Effector memory CD8-positive, alpha-beta T cell (primary cell): ENCODE data around the gene PIGM.

Source experiments
- ATAC-seq: fragments of 150-1000 bp; cut with Tn5 transposase; replicated peaks from 2 replicates; pipeline ENCODE4 v1.10.0; 2021; ENCODE audit warnings: mild to moderate bottlenecking, moderate library complexity
- DNase-seq, 3 experiments: peaks; one replicate each; pipeline ENCODE4 v3.0.0; 2021
- H3K27ac Mint-ChIP-seq, 2 donors: one replicate each; pipeline ENCODE4 v1.8.0; 2022; ENCODE audit warnings: mild to moderate bottlenecking in 2 of 2, mixed read lengths in 2 of 2, moderate library complexity in 2 of 2
- H3K27me3 Mint-ChIP-seq, 2 donors: one replicate each; pipeline ENCODE4 v1.8.0; 2022; ENCODE audit warnings: mixed read lengths in 2 of 2
- H3K36me3 Mint-ChIP-seq: one replicate; pipeline ENCODE4 v1.8.0; 2022; ENCODE audit warnings: mild to moderate bottlenecking, moderate library complexity, mixed read lengths; ENCODE audit not compliant: insufficient read depth
- H3K4me1 Mint-ChIP-seq, 2 donors: one replicate each; pipeline ENCODE4 v1.8.0; 2022; ENCODE audit warnings: low read depth in 2 of 2, mixed read lengths in 2 of 2
- H3K4me3 Mint-ChIP-seq, 2 donors: one replicate each; pipeline ENCODE4 v1.8.0; 2022; ENCODE audit warnings: mild to moderate bottlenecking in 2 of 2, mixed read lengths in 2 of 2, moderate library complexity in 2 of 2
- H3K9me3 Mint-ChIP-seq, 2 donors: one replicate each; pipeline ENCODE4 v1.8.0; 2022; ENCODE audit warnings: mixed read lengths in 2 of 2

The PIGM gene

DNA sequence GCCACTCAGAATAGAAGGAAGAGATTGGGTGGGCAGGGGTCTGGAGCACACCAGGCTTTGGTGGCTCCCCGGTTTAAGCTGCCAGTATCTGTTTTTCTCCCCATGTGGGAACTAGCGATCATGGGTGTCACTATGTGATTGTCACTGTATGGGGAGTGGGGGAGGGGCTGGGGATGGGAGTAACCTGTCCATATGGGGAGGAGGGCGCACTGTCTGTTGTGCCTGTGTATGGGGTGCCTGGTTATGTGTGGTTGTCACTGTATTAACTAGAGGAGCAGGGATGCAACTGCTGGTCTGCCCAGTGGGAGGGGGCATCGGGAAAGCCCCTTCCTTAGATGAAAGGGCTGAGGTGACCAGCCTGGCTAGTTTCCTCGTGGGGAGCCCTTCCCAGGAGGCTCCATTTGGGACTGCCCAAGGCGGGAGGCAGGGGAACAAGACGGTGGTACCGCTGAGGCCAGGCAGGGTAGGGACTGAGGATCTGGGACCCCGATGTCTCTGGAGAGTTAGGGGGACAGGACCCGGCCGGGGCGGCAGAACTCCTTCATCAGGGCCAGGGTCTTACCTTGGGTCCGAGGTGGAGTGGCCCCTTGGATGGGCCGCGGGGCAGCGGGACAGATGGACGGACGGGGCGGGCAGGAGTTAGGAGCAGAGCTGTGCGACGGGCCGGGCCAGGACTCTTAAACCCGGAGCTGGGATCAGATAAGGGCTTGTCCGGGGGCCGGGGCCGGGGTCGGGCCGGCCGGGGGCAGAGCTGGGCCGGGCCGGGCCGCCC, 37.9 kb upstream of the PIGM start, which contains the start of gene KCNJ10:
Gene KCNJ10, minus strand, starts transcription at position 701 of the 772 bp plus-strand sequence. CDS start 27,628 bp downstream, outside the sequence.
- DNase-seq (no peak), ATAC-seq (no peak)
- H3K36me3 Mint-ChIP-seq, result peaks cover 4% of the 10 kb centered on the region
- H3K4me1 Mint-ChIP-seq, result peaks cover 10 to 11% of the 10 kb centered on the region in 2 donors
- H3K9me3 Mint-ChIP-seq, result no peaks in the 10 kb centered on the region
- H3K27me3 Mint-ChIP-seq, result peaks cover 63 to 93% of the 10 kb centered on the region in 2 donors
- H3K27ac Mint-ChIP-seq, result peak within 1 kb of the TSS in 1 of 2 donors; percentile 19
- H3K4me3 Mint-ChIP-seq, result peak within 1 kb of the TSS; percentile 84 to 86

DNA sequence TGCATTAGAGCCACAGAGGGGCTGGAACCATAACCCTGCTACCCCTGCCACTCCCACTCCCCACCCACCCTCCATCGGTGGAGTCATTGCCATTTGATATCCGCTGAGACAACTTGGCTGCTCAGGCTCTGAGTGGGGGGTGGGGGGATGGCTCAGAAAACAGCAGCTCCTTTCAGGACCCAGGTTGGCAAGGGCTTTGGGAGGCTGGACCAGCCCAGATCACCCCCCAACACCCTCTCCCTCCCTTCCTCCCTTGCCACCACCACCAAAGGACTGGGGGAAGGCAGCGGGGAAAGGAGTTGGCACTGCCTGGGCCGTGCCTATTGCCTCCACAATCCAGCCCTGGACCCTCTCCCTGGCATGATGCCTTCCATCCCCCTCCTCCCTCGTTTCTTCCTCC, 36.4 kb upstream of the PIGM start:
- Mint-ChIP-seq H3K27ac (no peak overlapping the region), H3K9me3 (no peaks in the 10 kb centered on the region), H3K36me3 (peaks cover 4% of the 10 kb centered on the region), H3K27me3 (peaks cover 59 to 87% of the 10 kb centered on the region in 2 donors), H3K4me1 (peaks cover 10 to 11% of the 10 kb centered on the region in 2 donors), H3K4me3 (no peak overlapping the region)
- DNase-seq (no peak), ATAC-seq (no peak)

- Mint-ChIP-seq H3K4me1 (peaks cover 10 to 11% of the 10 kb centered on the region in 2 donors), H3K27me3 (peaks cover 51 to 87% of the 10 kb centered on the region in 2 donors), H3K36me3 (peaks cover 4% of the 10 kb centered on the region), H3K27ac (no peak overlapping the region), H3K4me3 (no peak overlapping the region), H3K9me3 (no peaks in the 10 kb centered on the region)
- DNase-seq, result no peak
- no peak for ATAC-seq
These were observed 35.3 kb upstream of the PIGM start for GRCh38 chr1:160066829-160067745.

DNA sequence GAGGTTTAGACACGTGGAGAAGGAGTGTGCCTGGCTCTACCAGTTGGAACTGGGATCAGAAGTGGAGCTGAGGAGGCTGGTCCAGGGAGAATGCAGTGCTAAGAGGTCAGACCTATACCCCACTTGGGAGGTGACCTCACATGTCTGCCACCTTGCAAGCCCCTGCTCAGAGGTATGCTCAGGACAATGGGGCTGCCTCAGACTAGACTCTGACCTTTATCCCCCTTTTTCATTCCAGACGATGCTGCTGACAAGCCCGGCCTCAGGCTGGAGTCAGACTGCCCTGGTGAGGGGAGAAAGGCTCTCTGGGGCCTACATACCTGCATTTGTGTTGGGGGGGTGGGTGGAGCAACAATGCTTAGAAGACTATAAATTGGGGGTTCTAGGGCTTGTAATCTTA, 33.0 kb upstream of the PIGM start:
- Mint-ChIP-seq H3K27me3 (peaks cover 31 to 87% of the 10 kb centered on the region in 2 donors), H3K27ac (no peak overlapping the region), H3K36me3 (peaks cover 3% of the 10 kb centered on the region), H3K9me3 (no peaks in the 10 kb centered on the region), H3K4me1 (peaks cover 2 to 3% of the 10 kb centered on the region in 2 donors), H3K4me3 (no peak overlapping the region)
- ATAC-seq (no peak), DNase-seq (no peak)

- peaks cover 31 to 87% of the 10 kb centered on the region in 2 donors for H3K27me3 Mint-ChIP-seq
These were observed 32.4 kb upstream of the PIGM start for GRCh38 chr1:160064164-160064563.

GRCh38 chr1:160063176-160063575, 31.4 kb upstream of the PIGM start:
- Mint-ChIP-seq H3K4me1 (no peaks in the 10 kb centered on the region), H3K27me3 (peaks cover 31 to 86% of the 10 kb centered on the region in 2 donors), H3K9me3 (no peaks in the 10 kb centered on the region), H3K27ac (peak overlapping the region in 1 of 2 donors; percentile 31), H3K36me3 (peaks cover 6% of the 10 kb centered on the region), H3K4me3 (no peak overlapping the region)
- ATAC-seq (no peak), DNase-seq (no peak)

More at GRCh38 chr1:160064164-160064563, 32.4 kb upstream of the PIGM start:
- no peak overlapping the region for H3K27ac Mint-ChIP-seq
- peaks cover 3% of the 10 kb centered on the region for H3K36me3 Mint-ChIP-seq
- H3K9me3 Mint-ChIP-seq, result no peaks in the 10 kb centered on the region
- H3K4me1 Mint-ChIP-seq, result no peaks in the 10 kb centered on the region
- ATAC-seq (no peak), DNase-seq (no peak)
- H3K4me3 Mint-ChIP-seq, result no peak overlapping the region

- Mint-ChIP-seq H3K9me3 (no peaks in the 10 kb centered on the region), H3K27ac (no peak overlapping the region), H3K36me3 (peaks cover 6% of the 10 kb centered on the region), H3K27me3 (peaks cover 33 to 86% of the 10 kb centered on the region in 2 donors), H3K4me1 (no peaks in the 10 kb centered on the region), H3K4me3 (no peak overlapping the region)
- DNase-seq (no peak), ATAC-seq (no peak)
These were observed 30.4 kb upstream of the PIGM start for GRCh38 chr1:160062230-160062532.

DNA sequence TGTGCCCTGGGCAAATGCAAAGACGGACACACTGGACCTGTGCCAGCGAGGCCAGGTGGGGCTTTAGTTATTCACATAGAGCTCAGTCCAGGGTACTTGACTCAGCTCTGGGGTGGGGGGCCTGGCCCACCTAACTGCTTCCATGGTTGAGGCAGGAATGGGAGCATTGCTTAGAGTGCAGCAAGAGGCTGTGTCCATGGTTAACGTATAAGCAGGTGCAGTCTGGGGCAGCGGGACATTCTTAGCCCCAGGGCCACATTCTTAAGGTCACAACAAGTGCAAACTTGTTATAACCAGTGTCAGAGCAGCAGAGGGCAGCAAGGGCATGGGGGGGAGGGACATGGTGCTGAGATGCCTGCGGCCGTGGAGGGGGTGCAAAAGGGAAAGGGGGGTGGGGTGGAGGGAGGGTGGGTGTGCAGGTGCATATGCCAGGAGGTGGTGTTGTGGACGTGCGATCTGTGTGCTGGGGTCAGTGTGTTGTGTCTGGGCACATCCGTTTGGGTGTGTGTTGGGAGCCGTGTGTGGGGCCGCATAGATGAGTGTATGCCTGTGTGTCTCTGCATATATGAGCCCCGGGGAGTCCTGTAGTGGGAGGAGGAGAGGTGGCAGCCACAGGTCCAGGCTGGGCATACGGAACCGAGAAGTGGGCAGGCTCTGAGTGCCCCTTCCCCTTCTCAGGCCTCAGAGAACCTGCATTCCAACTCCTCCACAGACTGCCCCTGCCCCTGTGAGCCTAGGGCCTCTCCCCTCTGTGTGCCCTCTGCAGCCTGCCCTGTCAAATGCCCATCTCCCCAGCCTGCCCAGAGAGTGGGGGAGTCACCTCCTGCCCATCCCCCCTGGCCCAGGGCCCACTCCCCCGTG, 29.8 kb upstream of the PIGM start:
- peaks cover 38 to 86% of the 10 kb centered on the region in 2 donors for H3K27me3 Mint-ChIP-seq
- ATAC-seq, result no peak
- H3K4me1 Mint-ChIP-seq, result no peaks in the 10 kb centered on the region
- H3K4me3 Mint-ChIP-seq, result no peak overlapping the region
- no peaks in the 10 kb centered on the region for H3K9me3 Mint-ChIP-seq
- no peak overlapping the region for H3K27ac Mint-ChIP-seq
- H3K36me3 Mint-ChIP-seq, result peaks cover 6% of the 10 kb centered on the region
- no peak for DNase-seq

- no peaks in the 10 kb centered on the region for H3K9me3 Mint-ChIP-seq
- no peaks in the 10 kb centered on the region for H3K4me1 Mint-ChIP-seq
- H3K27ac Mint-ChIP-seq, result no peak overlapping the region
- H3K27me3 Mint-ChIP-seq, result peaks cover 64 to 98% of the 10 kb centered on the region in 2 donors
- DNase-seq, result no peak
- H3K4me3 Mint-ChIP-seq, result no peak overlapping the region
- no peak for ATAC-seq
- peaks cover 6% of the 10 kb centered on the region for H3K36me3 Mint-ChIP-seq
These were observed 26.3 kb upstream of the PIGM start for GRCh38 chr1:160058087-160058486.

DNA sequence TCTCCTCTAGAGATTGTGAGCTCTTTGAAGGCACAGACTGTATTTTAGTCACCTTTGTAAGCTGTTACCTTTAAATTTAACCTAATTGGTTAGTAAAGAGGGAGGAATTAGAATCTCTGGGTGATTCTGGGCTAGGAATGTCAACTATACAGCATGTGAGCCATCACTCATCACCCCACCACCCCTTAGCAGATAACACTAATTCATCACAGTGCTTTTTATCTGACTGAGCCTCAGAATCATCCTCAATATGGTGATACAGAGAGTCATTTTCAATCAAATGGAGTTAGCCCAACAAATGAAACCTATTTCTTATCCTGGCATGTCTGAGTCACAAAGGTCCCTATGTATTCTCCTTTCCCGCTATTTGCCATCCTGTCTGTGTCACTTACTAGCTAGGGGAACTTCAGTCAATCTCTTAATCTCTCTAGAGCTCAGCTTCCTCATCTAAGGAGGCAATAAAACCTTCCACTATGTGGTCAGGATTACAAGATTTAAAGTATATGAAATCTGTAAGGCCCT, 24.9 kb upstream of the PIGM start:
- no peak for ATAC-seq
- Mint-ChIP-seq H3K4me1 (no peaks in the 10 kb centered on the region), H3K36me3 (peaks cover 6% of the 10 kb centered on the region), H3K27me3 (peaks cover 75 to 96% of the 10 kb centered on the region in 2 donors), H3K27ac (no peak overlapping the region), H3K9me3 (no peaks in the 10 kb centered on the region), H3K4me3 (no peak overlapping the region)
- no peak for DNase-seq

DNA sequence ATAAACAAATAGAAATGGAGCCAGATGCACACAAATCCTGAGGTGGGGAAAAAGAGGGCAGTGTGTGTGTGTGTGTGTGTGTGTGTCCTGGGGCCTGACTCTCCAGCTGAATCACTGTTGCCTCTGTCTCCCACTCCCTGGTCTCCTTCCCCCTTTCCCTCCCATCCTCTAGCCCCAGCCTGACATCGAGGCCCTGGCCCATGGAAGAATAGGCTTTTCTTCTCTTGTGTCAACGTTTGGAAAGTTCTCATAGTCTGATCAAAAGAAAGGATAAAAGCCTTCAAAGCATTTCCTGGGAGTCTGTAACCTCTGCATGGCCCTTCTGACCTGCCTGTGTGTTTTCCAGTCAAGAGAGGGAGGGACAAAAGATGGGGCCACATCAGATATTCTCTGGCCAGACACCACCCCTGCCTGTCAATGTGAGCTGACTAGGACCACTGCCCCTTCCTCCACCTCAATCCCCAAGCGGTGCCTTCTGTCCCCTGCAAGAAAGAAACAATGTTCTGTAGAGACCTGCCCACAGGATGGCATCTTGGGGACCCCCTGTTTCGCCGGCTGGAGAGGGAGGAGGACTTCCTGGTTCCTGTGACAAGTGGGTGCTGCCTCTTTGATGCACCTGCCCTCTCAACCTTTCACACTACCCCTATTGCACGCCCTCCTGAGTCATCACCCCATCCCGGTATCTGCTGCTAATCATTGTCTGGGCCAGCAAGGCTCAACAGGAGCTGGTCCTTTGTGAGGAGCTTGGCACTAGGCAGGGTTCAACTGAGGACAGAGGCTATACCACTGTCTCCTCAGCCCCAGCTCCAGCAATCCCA, 22.0 kb upstream of the PIGM start:
- Mint-ChIP-seq H3K27ac (no peak overlapping the region), H3K9me3 (no peaks in the 10 kb centered on the region), H3K36me3 (peaks cover 1% of the 10 kb centered on the region), H3K27me3 (peaks cover 73 to 93% of the 10 kb centered on the region in 2 donors), H3K4me1 (no peaks in the 10 kb centered on the region), H3K4me3 (no peak overlapping the region)
- ATAC-seq (no peak), DNase-seq (no peak)

DNA sequence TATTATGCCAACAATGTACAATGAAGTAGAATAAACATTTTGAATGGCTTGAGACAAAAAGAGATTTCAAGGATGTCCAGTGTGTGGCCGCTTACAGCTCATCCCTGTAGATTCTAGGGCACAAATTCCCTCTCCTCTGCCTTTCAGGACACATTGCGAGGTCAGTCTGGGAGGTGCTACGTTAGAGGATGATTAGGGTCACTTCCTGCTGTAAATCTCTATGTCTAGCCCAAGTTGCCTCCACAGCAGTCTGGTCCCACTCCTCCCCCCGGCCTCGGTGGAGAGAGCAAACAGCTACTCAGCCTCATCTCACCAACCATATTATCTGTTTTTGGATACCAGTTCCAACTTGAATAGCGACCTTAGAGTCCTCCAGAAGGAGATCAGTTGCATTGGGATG, 21.1 kb upstream of the PIGM start:
- Mint-ChIP-seq H3K9me3 (no peaks in the 10 kb centered on the region), H3K4me3 (no peak overlapping the region), H3K4me1 (no peaks in the 10 kb centered on the region), H3K36me3 (no peaks in the 10 kb centered on the region), H3K27ac (no peak overlapping the region), H3K27me3 (peaks cover 66 to 88% of the 10 kb centered on the region in 2 donors)
- ATAC-seq, result no peak
- no peak for DNase-seq
